Measurements from ENCODE around the gene DUSP1.

DUSP1 gene

DNA sequence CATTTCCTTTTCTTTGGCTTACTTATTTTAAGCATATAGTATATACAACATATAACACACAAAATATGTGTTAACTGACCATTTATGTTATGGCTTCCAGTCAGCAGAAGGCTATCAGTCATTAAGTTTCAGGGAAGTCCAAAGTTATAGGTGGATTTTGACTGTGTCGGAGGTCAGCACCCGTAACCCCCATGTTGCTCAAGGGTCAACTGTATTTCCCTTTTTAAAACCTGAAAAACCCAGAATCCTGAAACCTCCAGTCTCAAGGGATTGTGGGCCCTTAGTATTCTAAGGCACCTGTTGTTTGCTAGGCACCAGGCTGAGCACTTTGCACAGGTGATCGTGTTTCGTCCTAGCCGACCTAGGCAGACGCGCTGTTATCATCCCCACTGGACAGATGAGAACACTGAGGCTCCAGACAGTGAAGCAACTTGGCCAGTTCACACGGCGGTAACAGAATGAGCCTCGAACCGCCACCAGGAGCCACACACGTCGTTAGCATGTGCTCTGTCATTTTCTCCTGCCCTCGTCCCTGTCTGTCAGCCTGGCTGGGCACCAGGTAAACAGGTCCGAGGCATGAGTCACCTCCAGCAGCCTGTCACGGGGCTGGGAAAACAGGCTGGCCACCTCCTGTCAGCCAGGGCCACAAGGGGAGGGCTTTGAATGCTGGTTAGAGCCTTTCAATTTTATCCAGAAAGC, 39.9 kb downstream of the DUSP1 start:
- no peak overlapping the region for H3K4me3 ChIP-seq
- no peaks in the 10 kb centered on the region for H3K36me3 ChIP-seq
- H3K4me1 ChIP-seq, result peaks cover 0 to 51% (median 36%) of the 10 kb centered on the region in 4 donors
- DNase-seq, result peak; percentile 20 to 53
- no peaks in the 10 kb centered on the region for H3K9me3 ChIP-seq
- intact Hi-C loops (cut with DNase I; ENCODE audit: low total_unique reads), result no loop called here
- H3K27me3 ChIP-seq, result no peaks in the 10 kb centered on the region
- TF ChIP-seq, protein P1, sequence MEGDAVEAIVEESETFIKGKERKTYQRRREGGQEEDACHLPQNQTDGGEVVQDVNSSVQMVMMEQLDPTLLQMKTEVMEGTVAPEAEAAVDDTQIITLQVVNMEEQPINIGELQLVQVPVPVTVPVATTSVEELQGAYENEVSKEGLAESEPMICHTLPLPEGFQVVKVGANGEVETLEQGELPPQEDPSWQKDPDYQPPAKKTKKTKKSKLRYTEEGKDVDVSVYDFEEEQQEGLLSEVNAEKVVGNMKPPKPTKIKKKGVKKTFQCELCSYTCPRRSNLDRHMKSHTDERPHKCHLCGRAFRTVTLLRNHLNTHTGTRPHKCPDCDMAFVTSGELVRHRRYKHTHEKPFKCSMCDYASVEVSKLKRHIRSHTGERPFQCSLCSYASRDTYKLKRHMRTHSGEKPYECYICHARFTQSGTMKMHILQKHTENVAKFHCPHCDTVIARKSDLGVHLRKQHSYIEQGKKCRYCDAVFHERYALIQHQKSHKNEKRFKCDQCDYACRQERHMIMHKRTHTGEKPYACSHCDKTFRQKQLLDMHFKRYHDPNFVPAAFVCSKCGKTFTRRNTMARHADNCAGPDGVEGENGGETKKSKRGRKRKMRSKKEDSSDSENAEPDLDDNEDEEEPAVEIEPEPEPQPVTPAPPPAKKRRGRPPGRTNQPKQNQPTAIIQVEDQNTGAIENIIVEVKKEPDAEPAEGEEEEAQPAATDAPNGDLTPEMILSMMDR (IDR thresholded peaks at IDR 0.05), result no peak
- peak overlapping the region; percentile 90 to 94 for H3K27ac ChIP-seq

- peak; percentile 3 to 19 for DNase-seq
- intact Hi-C loops (cut with DNase I; ENCODE audit: low total_unique reads), result no loop called here
- TF ChIP-seq, protein P1 (IDR thresholded peaks at IDR 0.05), result no peak
Observed at GRCh38 chr5:172730222-172730621, 40.8 kb downstream of the DUSP1 start.

GRCh38 chr5:172729588-172729987, 41.4 kb downstream of the DUSP1 start:
- H3K9me3 ChIP-seq, result no peaks in the 10 kb centered on the region
- H3K4me1 ChIP-seq, result peaks cover 0 to 37% (median 30%) of the 10 kb centered on the region in 4 donors
- TF ChIP-seq, protein P1 (IDR thresholded peaks at IDR 0.05), result no peak
- intact Hi-C loops (cut with DNase I; ENCODE audit: low total_unique reads), result no loop called here
- H3K36me3 ChIP-seq, result no peaks in the 10 kb centered on the region
- H3K27me3 ChIP-seq, result no peaks in the 10 kb centered on the region
- no peak overlapping the region for H3K4me3 ChIP-seq
- no peak overlapping the region for H3K27ac ChIP-seq
- DNase-seq, result peak in 1 of 2 donors; percentile 17

More at GRCh38 chr5:172730222-172730621, 40.8 kb downstream of the DUSP1 start:
- Histone ChIP-seq H3K27ac (peak overlapping the region in 1 of 2 donors; percentile 94), H3K4me3 (no peak overlapping the region), H3K4me1 (peaks cover 0 to 44% (median 32%) of the 10 kb centered on the region in 4 donors), H3K9me3 (no peaks in the 10 kb centered on the region), H3K27me3 (no peaks in the 10 kb centered on the region), H3K36me3 (no peaks in the 10 kb centered on the region)

DNA sequence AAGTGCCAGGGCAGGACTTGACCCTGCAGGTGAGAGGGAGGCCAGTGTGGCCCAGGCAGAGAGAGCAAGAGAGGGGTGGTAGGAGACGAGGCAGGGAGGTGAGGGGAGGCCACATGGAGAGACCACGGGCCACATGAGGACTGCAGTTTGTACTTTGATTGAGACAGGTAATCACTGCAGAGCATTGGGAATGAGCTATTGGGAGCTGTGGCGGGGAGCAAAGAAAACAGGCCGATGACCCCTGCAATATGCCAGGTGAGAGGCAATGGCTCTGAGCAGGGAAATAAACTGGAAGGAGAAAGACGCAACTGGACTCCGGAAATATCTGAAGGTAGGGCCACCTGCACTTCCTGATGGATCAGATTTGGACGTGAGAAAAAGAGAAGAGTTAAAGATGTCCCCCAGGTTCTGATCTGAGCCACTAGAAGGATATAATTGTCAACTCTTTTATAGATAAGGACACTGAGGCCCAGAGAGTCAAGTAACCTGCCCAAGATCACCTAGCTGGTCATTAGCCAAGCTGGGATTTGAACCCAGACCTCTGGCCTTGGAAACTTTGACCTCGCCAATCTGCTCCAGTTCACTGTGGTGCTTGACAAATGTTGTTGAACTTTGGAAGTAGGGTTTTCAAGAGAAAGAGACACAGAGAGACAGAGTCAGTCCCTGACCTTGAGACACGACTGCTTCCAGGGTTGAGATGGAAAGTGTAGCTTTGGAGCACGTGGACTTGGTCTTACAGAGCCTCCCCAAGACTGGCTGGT, 42.3 kb downstream of the DUSP1 start:
- no peak for DNase-seq
- no peaks in the 10 kb centered on the region for H3K9me3 ChIP-seq
- intact Hi-C loops (cut with DNase I; ENCODE audit: low total_unique reads), result no loop called here

GRCh38 chr5:172727551-172727950, 43.4 kb downstream of the DUSP1 start:
- no peak overlapping the region for H3K27ac ChIP-seq
- DNase-seq, result no peak
- no peaks in the 10 kb centered on the region for H3K9me3 ChIP-seq
- intact Hi-C loops (cut with DNase I; ENCODE audit: low total_unique reads), result no loop called here
- H3K4me3 ChIP-seq, result no peak overlapping the region
- TF ChIP-seq, protein P1 (IDR thresholded peaks at IDR 0.05), result no peak
- H3K27me3 ChIP-seq, result no peaks in the 10 kb centered on the region
- no peaks in the 10 kb centered on the region for H3K36me3 ChIP-seq
- H3K4me1 ChIP-seq, result peaks cover 4 to 25% (median 11%) of the 10 kb centered on the region in 4 donors

More for the DNA sequence above, 42.3 kb downstream of the DUSP1 start:
- no peaks in the 10 kb centered on the region for H3K36me3 ChIP-seq
- TF ChIP-seq, protein P1 (IDR thresholded peaks at IDR 0.05), result no peak
- peaks cover 0 to 28% (median 21%) of the 10 kb centered on the region in 4 donors for H3K4me1 ChIP-seq
- H3K27me3 ChIP-seq, result no peaks in the 10 kb centered on the region
- H3K27ac ChIP-seq, result no peak overlapping the region
- H3K4me3 ChIP-seq, result no peak overlapping the region
